GM12878 (cell line): ENCODE results near the gene FOXJ3. TPM values are rescaled to one million over a fixed set of nuclear protein-coding genes. Genes with fewer than 3 reads are reported as not detected.

Experiments
- ATAC-seq: fragments of 200-7000 bp; cut with Tn5 transposase; 3 replicates; pipeline ENCODE4 v1.9.1; 2020; ENCODE audit warnings: mild to moderate bottlenecking, moderate library complexity
- BruUV-seq: library from RNA; stranded (reverse); fragments of 400-500 nt; replicated peaks from 2 replicates; lab custom pipeline; 2021; lab: Mats Ljungman, UMichigan
- CTCF ChIA-PET: fragments of 300-600 bp; sonication (Branson Sonifier 250); formaldehyde crosslinking; extraction: SDS; loops from one replicate; lab custom pipeline; 2021; ENCODE audit warnings: inconsistent platforms; lab: Yijun Ruan, JAX
- POLR2A ChIA-PET: fragments of 350-600 bp; formaldehyde crosslinking; extraction: SDS; loops from one replicate; lab custom pipeline; 2021; ENCODE audit warnings: inconsistent platforms; lab: Charles Lee
- RAD21 ChIA-PET: fragments of 300-600 bp; sonication (Branson Sonifier 250); formaldehyde crosslinking; loops from one replicate; lab custom pipeline; 2023; ENCODE audit warnings: antibody characterized with exemption; ENCODE audit not compliant: unreplicated experiment; lab: Charles Lee
- SMC1A ChIA-PET: fragments of 300-600 bp; sonication (Branson Sonifier 250); formaldehyde crosslinking; loops from one replicate; lab custom pipeline; 2023; ENCODE audit not compliant: unreplicated experiment, uncharacterized antibody; lab: Charles Lee
- DNase-seq: peaks from one replicate; pipeline ENCODE4 v3.0.0-alpha.2; 2011; ENCODE audit warnings: low read depth, low spot score
- FAIRE-seq: peaks from 3 replicates; lab custom pipeline; 2011; peaks lifted over from hg19 to GRCh38; lab: Jason Lieb, UNC
- H2AFZ ChIP-seq: 2 replicates; pipeline ENCODE4 v1.6.0; 2011; ENCODE audit warnings: low read depth, low read length, control low read depth; ENCODE audit not compliant: control insufficient read depth
- H3K27ac ChIP-seq: 2 replicates; pipeline ENCODE4 v1.5.1; 2011; ENCODE audit warnings: control low read depth; ENCODE audit not compliant: control insufficient read depth, insufficient read depth
- H3K27me3 ChIP-seq, 2 experiments: replicated peaks in 1 of 2; 2 replicates each; pipeline versions ENCODE4 v1.6.0 to v1.6.1; 2011; ENCODE audit warnings: low read length in 1 of 2; ENCODE audit not compliant: control insufficient read depth in 2 of 2, insufficient read depth in 2 of 2
- H3K36me3 ChIP-seq, 2 experiments: 2 replicates each; pipeline ENCODE4 v1.5.1; 2011; ENCODE audit warnings: low read length in 1 of 2; ENCODE audit not compliant: control insufficient read depth in 2 of 2, insufficient read depth in 2 of 2
- H3K4me1 ChIP-seq: 2 replicates; pipeline ENCODE4 v1.6.1; 2011; ENCODE audit warnings: mild to moderate bottlenecking, low read length, moderate library complexity, mixed read lengths; ENCODE audit not compliant: control insufficient read depth, insufficient read depth
- H3K4me2 ChIP-seq: 2 replicates; pipeline ENCODE4 v1.6.0; 2011; ENCODE audit warnings: control low read depth; ENCODE audit not compliant: control insufficient read depth, insufficient read depth
- H3K4me3 ChIP-seq: fragments of 200-600 bp; sonication (generic); 2 replicates; pipeline ENCODE4 v1.5.1; 2016
- H3K79me2 ChIP-seq: 2 replicates; pipeline ENCODE4 v1.6.0; 2011; ENCODE audit warnings: low read length; ENCODE audit not compliant: control insufficient read depth, insufficient read depth
- H3K9ac ChIP-seq: 2 replicates; pipeline ENCODE4 v1.8.0; 2011; ENCODE audit warnings: low read length, control low read depth, mixed read lengths; ENCODE audit not compliant: control insufficient read depth, insufficient read depth
- H3K9me3 ChIP-seq: replicated peaks from 3 replicates; pipeline ENCODE4 v1.5.1; 2011; ENCODE audit warnings: mild to moderate bottlenecking, low read length; ENCODE audit not compliant: control insufficient read depth, insufficient read depth
- H4K20me1 ChIP-seq: 2 replicates; pipeline ENCODE4 v1.6.0; 2011; ENCODE audit not compliant: control insufficient read depth, insufficient read depth
- ATF2 ChIP-seq: IDR thresholded peaks from 2 replicates; pipeline ENCODE4 v1.6.1; 2012; ENCODE audit warnings: low read length, inconsistent platforms
- ATF7 ChIP-seq: fragments of 450-650 bp; IDR thresholded peaks from 2 replicates; pipeline ENCODE4 v1.6.1; 2016; ENCODE audit warnings: low read depth, mild to moderate bottlenecking
- BHLHE40 ChIP-seq, 2 experiments: fragments of 450-650 bp in 1 of 2; IDR thresholded peaks; 2 replicates each; pipeline ENCODE4 v1.6.1; 2011 to 2017; ENCODE audit warnings: low read depth in 2 of 2, borderline replicate concordance in 1 of 2, improper control_type of control experiment in 1 of 2, low read length in 1 of 2, mild to moderate bottlenecking in 1 of 2
- CHD2 ChIP-seq: IDR thresholded peaks from 2 replicates; pipeline ENCODE4 v1.6.1; 2011; ENCODE audit warnings: low read depth, low read length, improper control_type of control experiment, borderline replicate concordance
- CREB1 ChIP-seq: IDR thresholded peaks from 2 replicates; pipeline ENCODE4 v1.6.1; 2012; ENCODE audit warnings: low read depth, mild to moderate bottlenecking, inconsistent platforms
- E2F8 ChIP-seq: fragments of 450-650 bp; IDR thresholded peaks from 2 replicates; pipeline ENCODE4 v1.6.1; 2018; ENCODE audit warnings: mild to moderate bottlenecking, low read depth, moderate library complexity; ENCODE audit not compliant: partially characterized antibody
- EED ChIP-seq: sonication (generic); IDR thresholded peaks from 2 replicates; pipeline ENCODE4 v1.6.1; 2016; ENCODE audit warnings: antibody characterized with exemption, low read depth
- KDM1A ChIP-seq: fragments of 200-600 bp; sonication (generic); IDR thresholded peaks from 2 replicates; pipeline ENCODE4 v1.6.1; 2016; ENCODE audit warnings: borderline replicate concordance
- MEF2A ChIP-seq: IDR thresholded peaks from 2 replicates; pipeline ENCODE4 v1.6.1; 2011; ENCODE audit warnings: low read depth, mild to moderate bottlenecking, low read length, moderate library complexity; ENCODE audit not compliant: insufficient read depth
- MLLT1 ChIP-seq: fragments of 450-650 bp; IDR thresholded peaks from 2 replicates; pipeline ENCODE4 v1.6.1; 2016; ENCODE audit warnings: mild to moderate bottlenecking
- NBN ChIP-seq: fragments of 450-650 bp; IDR thresholded peaks from 2 replicates; pipeline ENCODE4 v1.6.1; 2016
- RB1 ChIP-seq: fragments of 450-650 bp; formaldehyde crosslinking; IDR thresholded peaks from 2 replicates; pipeline ENCODE4 v1.6.1; 2017; ENCODE audit warnings: mild to moderate bottlenecking, borderline replicate concordance
- RCOR1 ChIP-seq: conservative IDR thresholded peaks from 2 replicates; pipeline ENCODE4 v1.6.1; 2012; ENCODE audit warnings: low read depth, low read length, improper control_type of control experiment
- RELB ChIP-seq: fragments of 450-650 bp; IDR thresholded peaks from 2 replicates; pipeline ENCODE4 v1.6.1; 2017; ENCODE audit warnings: low read depth, mild to moderate bottlenecking, moderate library complexity
- SIN3A ChIP-seq: IDR thresholded peaks from 2 replicates; pipeline ENCODE4 v1.6.1; 2012; ENCODE audit warnings: low read depth, low read length, improper control_type of control experiment
- SUPT20H ChIP-seq: IDR thresholded peaks from 2 replicates; pipeline ENCODE4 v1.6.1; 2011; ENCODE audit warnings: low read depth, mild to moderate bottlenecking, low read length, moderate library complexity, borderline replicate concordance; ENCODE audit not compliant: control insufficient read depth
- TARDBP ChIP-seq: IDR thresholded peaks from 2 replicates; pipeline ENCODE4 v1.6.1; 2016; ENCODE audit warnings: borderline replicate concordance
- ZNF24 ChIP-seq: fragments of 450-650 bp; IDR thresholded peaks from 2 replicates; pipeline ENCODE4 v1.6.1; 2017; ENCODE audit warnings: antibody characterized with exemption, mild to moderate bottlenecking
- WGBS: methylation state at CpG from one replicate; pipeline ENCODE4 v1.1.6; 2016; ENCODE audit warnings: low lambda C conversion rate; ENCODE audit not compliant: insufficient replicate concordance, insufficient coverage; ENCODE audit errors: missing lambda C conversion rate; 5-methylcytosine and 5-hydroxymethylcytosine counted together
- in situ Hi-C: fragments of 300-500 bp; cut with MboI; formaldehyde crosslinking; loops from 9 replicates; pipeline ENCODE4 v1.14.3; 2018; ENCODE audit warnings: mixed read lengths
- intact Hi-C: fragments of 100-400 bp; cut with micrococcal nuclease; formaldehyde crosslinking; loops from one replicate; pipeline ENCODE4 v1.14.2; 2022; ENCODE audit not compliant: unreplicated experiment
- polyA plus RNA-seq, 11 experiments: library from polyadenylated mRNA; depleted of rRNA in 4 of 11; unstranded in 6 of 11; stranded (reverse) in 5 of 11; fragments of >200 nt; fragmentation: Nextera tagmentation in 4 of 11; fragmentation: Illumina TruSeq in 1 of 11; extraction: Ambion mirVana in 4 of 11; extraction: Trizol in 1 of 11; gene quantifications; 1 replicate in 1 of 11; 2 replicates in 10 of 11; pipeline versions ENCODE4 v1.2.1 to v1.2.3, GENCODE V29; 2011 to 2016; ENCODE audit warnings: inconsistent platforms in 2 of 11, missing spikeins in 2 of 11, low read depth in 1 of 11
- total RNA-seq, 4 experiments: library from RNA; depleted of rRNA in 3 of 4; stranded (reverse); fragments of >200 nt in 3 of 4; fragmentation: Illumina TruSeq in 1 of 4; extraction: Trizol in 1 of 4; gene quantifications; 2 replicates each; pipeline versions ENCODE4 v1.2.1 to v1.2.3, GENCODE V29; 2013 to 2021

The FOXJ3 gene
- total and polyA plus RNA-seq, 10 of the 15 experiments (the other 5 are each of a cell fraction or from before 2014, with no cell fraction given), result 9.5 to 54.2 (median 24.7) TPM

GRCh38 chr1:42148166-42148565 lies 186.9 kb downstream of the FOXJ3 start:
- Histone ChIP-seq H3K4me1 (no peaks in the 10 kb centered on the region), H3K27ac (no peak overlapping the region), H3K9me3 (no peaks in the 10 kb centered on the region), H3K36me3 (no peaks in the 10 kb centered on the region), H2AFZ (no peak overlapping the region), H3K27me3 (no peaks in the 10 kb centered on the region), H3K79me2 (no peaks in the 10 kb centered on the region), H4K20me1 (no peaks in the 10 kb centered on the region), H3K4me3 (no peak overlapping the region), H3K9ac (no peak overlapping the region), H3K4me2 (no peak overlapping the region)
- ChIA-PET RAD21 (interaction anchor here (1.7 kb wide), 1 partner anchor 26 kb away, joined by 8 read pairs; no protein-coding TSS in a partner anchor), CTCF (interaction anchor here (0.6 to 1.9 kb wide), 4 partner anchors 14 to 642 kb away, joined by 3 to 17 read pairs (median 6); no protein-coding TSS in a partner anchor), SMC1A (interaction anchor here (1.1 to 1.4 kb wide), 3 partner anchors 12 to 27 kb away, joined by 3 to 9 read pairs (median 4); no protein-coding TSS in a partner anchor), POLR2A (no interaction called here)
- no TSS peak for BruUV-seq
- ATAC-seq (no peak), FAIRE-seq (no peak), DNase-seq (no peak)
- intact Hi-C loops, result loop anchor here (10.0 kb wide), 2 partner anchors 333 to 573 kb away; no protein-coding TSS in a partner anchor
- in situ Hi-C loops, result no loop called here
- 0% methylated on average over 1 of the region's 1 CpG for whole genome bisulfite sequencing
- TF ChIP-seq RB1, result no peak
- TF ChIP-seq KDM1A, result no peak
- TF ChIP-seq ATF2, result no peak
- no peak for TF ChIP-seq EED
- TF ChIP-seq TARDBP, result no peak
- no peak for TF ChIP-seq CHD2
- no peak for TF ChIP-seq SUPT20H
- TF ChIP-seq RELB, result no peak
- TF ChIP-seq ATF7, result no peak
- TF ChIP-seq CREB1, result no peak
- no peak for TF ChIP-seq ZNF24
- TF ChIP-seq BHLHE40 (IDR thresholded peaks at IDR 0.05; ENCODE audit: borderline replicate concordance in 1 of 2, low read depth in 2 of 2, low read length in 1 of 2), result no peak
- TF ChIP-seq MEF2A, result no peak
- TF ChIP-seq RCOR1, result no peak
- no peak for TF ChIP-seq NBN
- TF ChIP-seq MLLT1, result no peak
- TF ChIP-seq SIN3A, result no peak
- no peak for TF ChIP-seq E2F8
